HG03025 (cell line): ENCODE data around the gene KCNK5.

Experiments
- ATAC-seq: cut with Tn5 transposase; IDR thresholded peaks from one replicate; pipeline ENCODE4 v1.9.1; 2021; ENCODE audit warnings: mild to moderate bottlenecking, moderate library complexity; ENCODE audit not compliant: unreplicated experiment, low FRiP score

The KCNK5 gene

GRCh38 chr6:39228992-39229767 is at the start of gene KCNK5:
KCNK5 (minus strand) TSS chr6:39229475; CDS start chr6:39229111, 364 bp downstream.
- peak; percentile 79 for ATAC-seq

- no peak for ATAC-seq
Measured at GRCh38 chr6:39276379-39276995, 47.2 kb upstream of the KCNK5 start.

GRCh38 chr6:39274903-39275302 is 45.6 kb upstream of the KCNK5 start:
- ATAC-seq, result no peak

- no peak for ATAC-seq
Measured at GRCh38 chr6:39274471-39274870, 45.2 kb upstream of the KCNK5 start.

GRCh38 chr6:39273406-39273821 is 44.1 kb upstream of the KCNK5 start:
- ATAC-seq, result no peak

GRCh38 chr6:39269961-39270360 is 40.7 kb upstream of the KCNK5 start:
- no peak for ATAC-seq

GRCh38 chr6:39268721-39269120 is 39.4 kb upstream of the KCNK5 start:
- no peak for ATAC-seq

GRCh38 chr6:39268171-39268570 is 38.9 kb upstream of the KCNK5 start:
- no peak for ATAC-seq

- no peak for ATAC-seq
Measured at GRCh38 chr6:39266782-39267355, 37.6 kb upstream of the KCNK5 start.

GRCh38 chr6:39266375-39266774 is 37.1 kb upstream of the KCNK5 start:
- ATAC-seq, result no peak

GRCh38 chr6:39263303-39264037 is 34.2 kb upstream of the KCNK5 start:
- no peak for ATAC-seq

GRCh38 chr6:39261751-39262150 is 32.5 kb upstream of the KCNK5 start:
- ATAC-seq, result no peak

- no peak for ATAC-seq
Measured at GRCh38 chr6:39260953-39261352, 31.7 kb upstream of the KCNK5 start.

GRCh38 chr6:39260456-39260855 is 31.2 kb upstream of the KCNK5 start:
- no peak for ATAC-seq

- ATAC-seq, result no peak
Measured at GRCh38 chr6:39256294-39256940, 27.1 kb upstream of the KCNK5 start.

GRCh38 chr6:39254999-39255535 is 25.8 kb upstream of the KCNK5 start:
- ATAC-seq, result no peak

GRCh38 chr6:39251406-39251805 is 22.1 kb upstream of the KCNK5 start:
- no peak for ATAC-seq

- ATAC-seq, result no peak
Measured at GRCh38 chr6:39250507-39250906, 21.2 kb upstream of the KCNK5 start.

GRCh38 chr6:39249278-39249677 is 20.0 kb upstream of the KCNK5 start:
- no peak for ATAC-seq

GRCh38 chr6:39247667-39248194 is 18.5 kb upstream of the KCNK5 start:
- ATAC-seq, result no peak
